Cardiac fibroblast (primary cell): ENCODE measurements around the gene SRPX.
A peak's percentile ranks its signal among the peaks of the same experiment; 100 is the strongest.

Experiments
- DNase-seq, 2 donors: peaks; one replicate each; pipeline versions ENCODE4 v3.0.0 to v3.0.0-alpha.2; 2010; ENCODE audit warnings: low read depth in 2 of 2
- H3K4me3 ChIP-seq, 2 donors: replicated peaks in 1 of 2; 1 replicate in 1 of 2; 2 replicates in 1 of 2; pipeline ENCODE4 v1.5.1; 2011; ENCODE audit warnings: low read depth in 2 of 2, low read length in 2 of 2, mild to moderate bottlenecking in 2 of 2, moderate library complexity in 1 of 2
- CTCF ChIP-seq: IDR thresholded peaks from one replicate; pipeline ENCODE4 v1.5.1; 2011; ENCODE audit warnings: low read depth, mild to moderate bottlenecking, low read length, inconsistent platforms

The SRPX gene, protein sequence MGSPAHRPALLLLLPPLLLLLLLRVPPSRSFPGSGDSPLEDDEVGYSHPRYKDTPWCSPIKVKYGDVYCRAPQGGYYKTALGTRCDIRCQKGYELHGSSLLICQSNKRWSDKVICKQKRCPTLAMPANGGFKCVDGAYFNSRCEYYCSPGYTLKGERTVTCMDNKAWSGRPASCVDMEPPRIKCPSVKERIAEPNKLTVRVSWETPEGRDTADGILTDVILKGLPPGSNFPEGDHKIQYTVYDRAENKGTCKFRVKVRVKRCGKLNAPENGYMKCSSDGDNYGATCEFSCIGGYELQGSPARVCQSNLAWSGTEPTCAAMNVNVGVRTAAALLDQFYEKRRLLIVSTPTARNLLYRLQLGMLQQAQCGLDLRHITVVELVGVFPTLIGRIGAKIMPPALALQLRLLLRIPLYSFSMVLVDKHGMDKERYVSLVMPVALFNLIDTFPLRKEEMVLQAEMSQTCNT

GRCh38 chrX:38220415-38221390 lies at the start of gene SRPX:
SRPX (minus strand) TSS chrX:38220871; CDS start chrX:38220792, 79 bp downstream.
- DNase-seq = peak; percentile 48 to 83
- no peak for TF ChIP-seq CTCF
- H3K4me3 ChIP-seq = peak within 1 kb of the TSS; percentile 74 to 78

GRCh38 chrX:38268011-38268410 lies 47.3 kb upstream of the SRPX start:
- no peak for TF ChIP-seq CTCF

GRCh38 chrX:38262715-38263620 lies 42.3 kb upstream of the SRPX start:
- no peak overlapping the region for H3K4me3 ChIP-seq
- no peak for TF ChIP-seq CTCF
- DNase-seq = peak; percentile 8 to 24

More at GRCh38 chrX:38268011-38268410, 47.3 kb upstream of the SRPX start:
- no peak for DNase-seq
- H3K4me3 ChIP-seq = no peak overlapping the region

GRCh38 chrX:38260231-38260630 lies 39.6 kb upstream of the SRPX start:
- peak in 1 of 2 donors; percentile 33 for DNase-seq

DNA sequence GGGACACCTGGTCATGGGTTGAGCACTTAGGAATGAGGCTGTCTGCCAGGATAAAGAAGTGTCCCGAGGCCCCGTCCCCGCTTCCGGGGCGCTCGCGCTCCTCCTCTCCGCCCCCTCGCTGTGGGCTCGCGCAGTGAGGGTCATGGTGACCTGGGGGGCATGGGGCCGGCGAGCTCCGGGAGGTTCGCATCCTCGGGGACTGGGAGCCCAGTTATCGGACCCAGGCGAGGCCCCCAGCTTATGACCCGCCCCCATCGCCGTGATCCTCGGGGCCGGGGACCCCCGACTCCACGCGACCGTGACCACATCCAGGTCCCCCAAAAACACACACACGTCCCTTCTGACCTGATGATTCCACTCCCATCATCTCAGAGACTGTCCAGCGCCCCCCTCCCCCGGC lies 35.3 kb upstream of the SRPX start:
- no peak for TF ChIP-seq CTCF
- DNase-seq = no peak
- H3K4me3 ChIP-seq = no peak overlapping the region

More at GRCh38 chrX:38260231-38260630, 39.6 kb upstream of the SRPX start:
- peak; percentile 59 for TF ChIP-seq CTCF
- no peak overlapping the region for H3K4me3 ChIP-seq

DNA sequence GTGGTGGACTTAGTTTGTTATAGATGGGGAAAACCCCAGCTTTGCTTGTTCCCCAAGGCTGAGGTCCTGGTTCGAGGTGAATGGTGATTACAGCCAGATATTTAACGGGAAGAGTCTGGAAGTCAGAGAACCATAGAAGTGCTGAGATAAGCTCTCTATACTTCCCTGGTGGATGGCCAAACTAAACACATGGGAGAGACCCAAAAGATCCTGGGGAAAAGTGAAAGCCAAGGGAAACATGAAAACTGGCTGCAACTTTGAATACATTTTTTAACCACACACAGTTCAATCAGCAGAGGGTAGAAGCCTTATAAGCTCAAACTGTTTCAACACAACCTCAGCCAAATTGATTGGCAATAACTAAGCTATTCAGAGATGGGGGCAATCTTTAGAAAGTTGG lies 29.3 kb upstream of the SRPX start:
- peak in 1 of 2 donors; percentile 46 for DNase-seq
- H3K4me3 ChIP-seq = no peak overlapping the region
- TF ChIP-seq CTCF = no peak
